Adrenal gland (tissue), 12 donors: ENCODE measurements around the gene SLC13A5. TPM values are rescaled to one million over a fixed set of nuclear protein-coding genes. Genes with fewer than 3 reads are reported as not detected.

Experiments used
- DNase-seq, 7 donors: peaks; one replicate each; pipeline ENCODE4 v3.0.0-alpha.2; 2019 to 2020
- H3K27ac ChIP-seq, 5 donors: fragments of 200-600 bp; sonication (generic) in 4 of 5; 1 replicate in 3 of 5; 2 replicates in 2 of 5; pipeline versions ENCODE4 v1.5.1 to v1.8.0; 2016 to 2020; ENCODE audit warnings: mild to moderate bottlenecking in 1 of 5
- H3K27me3 ChIP-seq: fragments of 200-600 bp; 2 replicates; pipeline ENCODE4 v1.8.0; 2021
- H3K36me3 ChIP-seq, 2 donors: fragments of 200-600 bp; replicated peaks in 1 of 2; 1 replicate in 1 of 2; 2 replicates in 1 of 2; pipeline versions ENCODE4 v1.5.1 to v1.8.0; 2018 to 2022
- H3K4me1 ChIP-seq, 2 donors: fragments of 200-600 bp; replicated peaks in 1 of 2; 1 replicate in 1 of 2; 2 replicates in 1 of 2; pipeline versions ENCODE4 v1.5.1 to v1.8.0; 2018 to 2021
- H3K4me3 ChIP-seq, 4 donors: fragments of 200-600 bp; sonication (generic) in 3 of 4; one replicate each; pipeline ENCODE4 v1.5.1; 2016 to 2018
- H3K9me3 ChIP-seq, 3 donors: fragments of 200-600 bp; sonication (generic) in 1 of 3; replicated peaks in 1 of 3; 1 replicate in 2 of 3; 2 replicates in 1 of 3; pipeline versions ENCODE4 v1.5.1 to v1.8.0; 2016 to 2021
- POLR2A ChIP-seq, 2 donors: fragments of 450-650 bp; IDR thresholded peaks; one replicate each; pipeline ENCODE4 v1.6.1; 2017; ENCODE audit warnings: antibody characterized with exemption in 2 of 2, mild to moderate bottlenecking in 2 of 2, moderate library complexity in 1 of 2
- WGBS, 4 donors: extraction: QIAGEN DNeasy Blood & Tissue Kit in 2 of 4; methylation state at CpG; one replicate each; pipeline versions ENCODE4 v1.1.5 to v1.1.7; 2013 to 2017; 5-methylcytosine and 5-hydroxymethylcytosine counted together
- intact Hi-C, 2 donors: fragments of 100-400 bp; cut with DNase I; formaldehyde crosslinking; loops; one replicate each; pipeline versions ENCODE4 v1.14.1 to v1.15.0; 2022 to 2023
- polyA plus RNA-seq, 3 donors: library from polyadenylated mRNA; stranded (reverse); fragments of 200-250 nt in 2 of 3; fragments of 350-450 nt in 1 of 3; fragmentation: Illumina TruSeq in 1 of 3; extraction: RNeasy Lipid Tissue Mini Kit (QIAGEN cat#74804) in 1 of 3; gene quantifications; one replicate each; pipeline ENCODE4 v1.2.3, GENCODE V29; 2013 to 2014
- total RNA-seq, 9 donors: library from RNA; depleted of rRNA in 4 of 9; stranded (reverse); fragments of >200 nt in 4 of 9; fragments of 120-200 nt in 1 of 9; fragmentation: NEBNext Ultra II Directional in 1 of 9; extraction: Animal tissue kit (Norgen Biotek cat#: 25700) in 1 of 9; gene quantifications; one replicate each; pipeline versions ENCODE4 v1.1.0 to v1.2.4, GENCODE V29; 2013 to 2023
- TF ChIP-seq, protein P1 (sequence below), 6 experiments: fragments of 450-650 bp in 4 of 6; fragments of 200-600 bp in 2 of 6; sonication (generic) in 1 of 6; IDR thresholded peaks; 1 replicate in 5 of 6; 2 replicates in 1 of 6; pipeline versions ENCODE4 v1.5.1 to v1.8.0; 2016 to 2021; ENCODE audit warnings: antibody characterized with exemption in 6 of 6, mild to moderate bottlenecking in 2 of 6, moderate library complexity in 1 of 6
- donor health status: healthy with polysubstance abuse.
- donor health status: Bipolar disorder and iron deficiency.
- donor health status: DM: yes; HTN: yes; CAD: no.
- donor health status: DM: no; HTN: no; CAD: no.
- donor health status: DM: no; HTN: no; CAD: no.
- donor health status: DM: yes; HTN: yes; CAD: no.

The SLC13A5 gene
- total and polyA plus RNA-seq, 12 donors = 0.97 to 7.2 (median 3.6) TPM; not detected in 2

DNA sequence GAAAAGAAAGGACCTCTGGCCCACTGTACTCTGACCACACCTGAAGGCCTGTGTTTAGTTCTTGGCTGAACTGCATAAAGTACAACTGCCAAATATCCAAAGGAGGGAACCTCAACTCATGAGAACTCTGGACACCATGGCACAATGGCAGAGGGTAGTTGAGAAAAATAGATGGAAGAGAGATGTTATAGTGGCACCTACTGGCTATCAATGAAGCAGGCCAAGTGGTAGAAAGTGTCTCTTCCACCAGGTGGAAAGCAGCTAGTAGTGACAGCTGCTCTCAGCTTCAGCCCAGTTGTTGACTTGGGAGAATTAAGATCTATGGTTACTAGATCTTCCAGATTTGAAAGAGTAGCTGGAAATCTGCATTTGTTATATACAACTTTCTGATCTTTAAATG lies 65.0 kb downstream of the SLC13A5 start:
- Histone ChIP-seq H3K27me3 (no peaks in the 10 kb centered on the region), H3K4me3 (no peak overlapping the region), H3K27ac (no peak overlapping the region), H3K36me3 (peaks cover 0 to 35% of the 10 kb centered on the region in 2 donors), H3K4me1 (peaks cover 18 to 31% of the 10 kb centered on the region in 2 donors), H3K9me3 (no peaks in the 10 kb centered on the region)
- DNase-seq = no peak
- intact Hi-C loops = no loop called here
- no peak for TF ChIP-seq POLR2A (IDR thresholded peaks at IDR 0.05)
- TF ChIP-seq, protein P1, sequence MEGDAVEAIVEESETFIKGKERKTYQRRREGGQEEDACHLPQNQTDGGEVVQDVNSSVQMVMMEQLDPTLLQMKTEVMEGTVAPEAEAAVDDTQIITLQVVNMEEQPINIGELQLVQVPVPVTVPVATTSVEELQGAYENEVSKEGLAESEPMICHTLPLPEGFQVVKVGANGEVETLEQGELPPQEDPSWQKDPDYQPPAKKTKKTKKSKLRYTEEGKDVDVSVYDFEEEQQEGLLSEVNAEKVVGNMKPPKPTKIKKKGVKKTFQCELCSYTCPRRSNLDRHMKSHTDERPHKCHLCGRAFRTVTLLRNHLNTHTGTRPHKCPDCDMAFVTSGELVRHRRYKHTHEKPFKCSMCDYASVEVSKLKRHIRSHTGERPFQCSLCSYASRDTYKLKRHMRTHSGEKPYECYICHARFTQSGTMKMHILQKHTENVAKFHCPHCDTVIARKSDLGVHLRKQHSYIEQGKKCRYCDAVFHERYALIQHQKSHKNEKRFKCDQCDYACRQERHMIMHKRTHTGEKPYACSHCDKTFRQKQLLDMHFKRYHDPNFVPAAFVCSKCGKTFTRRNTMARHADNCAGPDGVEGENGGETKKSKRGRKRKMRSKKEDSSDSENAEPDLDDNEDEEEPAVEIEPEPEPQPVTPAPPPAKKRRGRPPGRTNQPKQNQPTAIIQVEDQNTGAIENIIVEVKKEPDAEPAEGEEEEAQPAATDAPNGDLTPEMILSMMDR (IDR thresholded peaks at IDR 0.05) = peak in 2 of 6 experiments; percentile 6 to 15

DNA sequence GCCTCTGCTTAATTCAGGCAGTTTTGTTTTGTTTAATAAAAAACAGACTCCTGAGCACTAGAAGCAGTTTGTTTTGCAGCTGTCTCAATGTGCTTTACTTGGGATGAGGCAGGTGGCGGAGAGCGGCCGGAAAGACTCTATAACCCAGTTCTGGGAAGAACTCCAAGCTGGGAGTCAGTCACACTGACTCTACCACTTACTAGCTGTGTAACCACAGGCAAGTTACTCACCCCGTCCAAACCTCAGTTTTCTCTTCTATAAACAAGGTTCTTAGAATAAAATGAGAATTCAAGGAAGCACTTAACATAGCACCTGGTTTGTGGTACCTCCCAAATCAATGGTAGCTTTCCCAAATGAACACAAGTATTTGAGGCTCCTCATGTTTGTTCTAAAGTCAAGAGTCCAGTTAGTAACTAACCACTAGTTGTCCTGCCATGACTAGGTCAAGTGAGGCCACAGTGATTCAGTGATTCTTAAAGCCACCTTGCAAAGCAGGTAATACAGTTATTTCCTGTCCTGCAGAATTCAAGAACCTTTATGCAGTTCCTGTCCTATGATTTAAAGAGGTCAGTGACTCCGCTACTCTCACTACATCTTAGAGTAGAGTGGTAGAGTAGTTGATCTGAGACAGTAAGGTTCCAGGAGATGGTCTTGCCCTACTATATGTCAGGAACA lies 69.6 kb downstream of the SLC13A5 start:
- peaks cover 13 to 20% of the 10 kb centered on the region in 2 donors for H3K4me1 ChIP-seq
- no peak for TF ChIP-seq POLR2A (IDR thresholded peaks at IDR 0.05)
- TF ChIP-seq, protein P1 (IDR thresholded peaks at IDR 0.05) = no peak
- H3K27ac ChIP-seq = no peak overlapping the region
- no peak overlapping the region for H3K4me3 ChIP-seq
- no peaks in the 10 kb centered on the region for H3K27me3 ChIP-seq
- intact Hi-C loops = no loop called here
- H3K9me3 ChIP-seq = no peaks in the 10 kb centered on the region
- WGBS, 4 donors = 84 to 96% (median 90%) methylated on average over 5 of the region's 5 CpGs
- no peak for DNase-seq
- H3K36me3 ChIP-seq = peaks cover 0 to 30% of the 10 kb centered on the region in 2 donors

DNA sequence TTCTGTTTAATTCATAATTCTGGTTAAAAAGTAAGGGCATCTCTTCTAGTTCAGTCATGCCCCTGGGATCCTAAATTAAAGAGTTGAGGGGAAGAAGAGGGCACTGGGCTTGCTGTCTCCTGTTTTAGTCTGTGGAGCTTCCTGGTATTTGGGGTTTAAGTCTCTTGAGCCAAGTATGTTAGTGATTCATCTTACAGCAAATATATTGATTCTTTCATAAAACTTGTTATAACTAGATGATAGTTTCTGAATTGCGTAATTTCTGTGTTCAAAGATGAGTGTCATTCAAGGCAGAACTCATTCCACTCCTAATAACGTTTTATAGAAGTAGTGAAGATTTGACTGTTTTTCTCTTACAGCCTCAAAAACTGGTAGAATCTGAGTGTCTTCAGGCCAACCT lies 70.6 kb downstream of the SLC13A5 start:
- Histone ChIP-seq H3K9me3 (no peaks in the 10 kb centered on the region), H3K4me3 (no peak overlapping the region), H3K27ac (no peak overlapping the region), H3K27me3 (no peaks in the 10 kb centered on the region), H3K36me3 (peaks cover 0 to 24% of the 10 kb centered on the region in 2 donors), H3K4me1 (peaks cover 13 to 23% of the 10 kb centered on the region in 2 donors)
- intact Hi-C loops = no loop called here
- DNase-seq = no peak
- TF ChIP-seq, protein P1 (IDR thresholded peaks at IDR 0.05) = no peak
- no peak for TF ChIP-seq POLR2A (IDR thresholded peaks at IDR 0.05)
- WGBS, 4 donors = 63 to 70% (median 64%) methylated on average over 2 of the region's 2 CpGs

DNA sequence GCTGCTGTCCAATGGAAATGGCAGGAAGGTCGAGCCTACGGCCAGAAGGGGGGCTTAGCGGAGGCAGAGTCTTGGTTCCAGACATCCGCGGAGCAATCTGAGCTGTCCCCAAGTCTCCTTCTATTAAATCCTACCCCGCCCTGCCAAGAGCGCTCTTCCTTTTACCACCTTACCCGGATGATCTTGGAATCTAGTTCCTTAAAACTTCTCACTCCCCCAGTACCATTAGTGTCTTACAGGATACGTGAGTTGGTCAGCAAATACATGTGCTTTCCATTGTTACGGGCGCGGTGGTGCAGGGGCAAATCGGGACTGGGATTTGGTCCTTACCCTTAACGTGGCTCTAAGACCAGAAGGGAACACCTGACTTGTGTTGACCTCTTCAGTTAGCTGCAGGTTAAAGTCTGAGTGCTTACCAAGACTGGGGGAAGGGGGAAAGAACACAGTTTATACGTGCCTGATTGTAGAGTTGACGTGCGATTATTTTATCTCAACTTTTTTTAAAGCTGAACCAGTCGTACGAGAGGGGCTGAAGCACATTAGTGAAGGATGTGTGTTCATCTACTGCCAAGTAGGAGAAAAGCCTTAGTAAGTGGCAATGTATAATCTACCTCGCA lies 71.8 kb downstream of the SLC13A5 start:
- no peak for TF ChIP-seq POLR2A (IDR thresholded peaks at IDR 0.05)
- TF ChIP-seq, protein P1 (IDR thresholded peaks at IDR 0.05) = no peak
- intact Hi-C loops = no loop called here
- Histone ChIP-seq H3K36me3 (peaks cover 0 to 21% of the 10 kb centered on the region in 2 donors), H3K4me1 (peaks cover 13 to 23% of the 10 kb centered on the region in 2 donors), H3K27ac (peak overlapping the region in 4 of 5 donors; percentile 71 to 95 (median 75)), H3K9me3 (no peaks in the 10 kb centered on the region), H3K4me3 (peak overlapping the region; percentile 60 to 91 (median 86)), H3K27me3 (no peaks in the 10 kb centered on the region)
- 4 to 5% (median 5%) methylated on average over 19 to 20 of the region's 20 CpGs for WGBS, 4 donors
- no peak for DNase-seq
